ENCODE measurements around the gene SLC12A9. TPM values are rescaled to one million over a fixed set of nuclear protein-coding genes. Genes with fewer than 3 reads are reported as not detected.

The SLC12A9 gene
- total RNA-seq, 4 donors from 2014 or later, result 21.0 to 46.2 (median 23.1) TPM

DNA sequence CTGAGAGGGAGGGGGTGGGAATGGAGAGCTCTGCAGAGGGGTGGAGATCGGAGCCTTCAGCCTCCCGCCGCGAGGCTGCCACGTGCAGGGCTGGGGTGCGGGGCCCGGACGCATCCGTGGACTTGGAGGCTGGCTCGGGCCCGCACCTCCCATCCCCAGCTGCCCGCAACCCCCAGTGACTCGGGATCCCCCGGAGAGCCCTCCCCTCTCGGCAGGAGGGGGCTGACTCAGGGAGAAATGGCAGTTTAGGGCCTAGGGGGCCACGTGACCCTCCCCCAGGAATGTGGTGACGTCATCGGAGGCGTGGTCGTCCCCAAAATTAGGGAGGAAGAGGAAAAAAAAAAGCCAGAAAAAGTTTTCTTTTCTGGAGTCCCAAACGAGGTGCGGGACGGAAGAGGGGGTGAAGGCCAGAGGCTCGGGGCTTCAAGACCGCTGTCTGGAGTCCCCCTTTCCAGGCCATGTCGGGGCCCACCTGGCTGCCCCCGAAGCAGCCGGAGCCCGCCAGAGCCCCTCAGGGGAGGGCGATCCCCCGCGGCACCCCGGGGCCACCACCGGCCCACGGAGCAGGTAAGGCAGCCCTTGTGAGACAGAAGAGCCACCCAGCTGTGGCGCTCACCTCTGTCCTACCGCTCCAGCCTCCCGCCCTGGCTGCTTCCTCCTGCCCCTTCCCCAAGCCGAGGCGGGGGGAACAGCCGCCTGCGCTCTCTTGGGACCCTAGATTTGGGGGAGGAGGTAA lies 14.7 kb downstream of the SLC12A9 start, which contains the start of gene TRIP6:
TRIP6 (plus strand) TSS at position 348 of the 736 bp plus-strand sequence; CDS start at position 459, 111 bp downstream.
- TF ChIP-seq EP300 (IDR thresholded peaks at IDR 0.05; ENCODE audit: low read depth) (no peak), POLR2AphosphoS5 (IDR thresholded peaks at IDR 0.05) (peak; percentile 31 to 62 (median 58))
- H3K27me3 ChIP-seq, result no peaks in the 10 kb centered on the region
- in situ Hi-C loops (cut with MboI; ENCODE audit: low pct_ligation_motif_present in 1 of 4, low pct_unique_long_range_greater_than_20kb in 1 of 4, low sequenced_read_pairs in 3 of 4) (loop anchor here in 1 of 4 donors (25.0 kb wide), 1 partner anchor 155 kb away; the partner anchor contains the start of genes EPO and POP7), intact Hi-C loops (cut with DNase I; ENCODE audit: low total_unique reads) (no loop called here)
- peak within 1 kb of the TSS; percentile 67 to 74 (median 70) for H3K4me3 ChIP-seq
- WGBS, 2 donors (ENCODE audit: low coverage in 1 of 2), result 2% methylated on average over 11 to 34 of the region's 42 CpGs
- H3K27ac ChIP-seq, result peak within 1 kb of the TSS; percentile 92 to 97 (median 96)
- no peaks in the 10 kb centered on the region for H3K9me3 ChIP-seq
- peak; percentile 87 for DNase-seq
- peaks cover 0 to under 1% (median 0%) of the 10 kb centered on the region in 4 donors for H3K36me3 ChIP-seq
- peaks cover 11 to 39% (median 34%) of the 10 kb centered on the region in 4 donors for H3K4me1 ChIP-seq

DNA sequence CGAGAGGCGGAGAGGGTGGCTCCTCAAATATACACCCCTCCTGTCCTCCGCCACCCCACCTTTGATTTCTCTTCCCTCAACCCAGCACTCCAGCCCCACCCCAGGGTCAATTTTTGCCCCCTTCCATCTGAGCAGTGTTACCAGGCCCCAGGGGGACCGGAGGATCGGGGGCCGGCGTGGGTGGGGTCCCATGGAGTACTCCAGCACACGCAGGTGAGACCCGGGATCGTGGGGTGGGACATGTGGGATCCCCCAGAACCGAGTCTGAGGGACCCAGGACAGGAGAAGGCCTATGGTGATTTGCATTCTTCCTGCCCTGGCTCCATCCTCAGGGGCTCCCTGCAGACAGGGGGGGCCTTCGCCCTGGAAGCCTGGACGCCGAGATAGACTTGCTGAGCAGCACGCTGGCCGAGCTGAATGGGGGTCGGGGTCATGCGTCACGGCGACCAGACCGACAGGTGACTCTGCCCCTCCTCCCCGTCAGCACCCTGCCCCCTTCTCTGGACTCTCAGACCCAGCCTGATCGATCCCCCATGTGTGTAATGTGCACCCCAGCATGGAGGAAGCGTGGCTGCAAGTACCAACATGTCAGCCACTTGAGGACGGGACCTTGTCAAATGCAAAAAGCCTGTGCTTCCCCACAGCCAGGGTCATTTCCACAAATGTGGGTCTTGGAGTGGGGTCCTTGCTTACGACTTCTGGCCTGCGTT lies 15.4 kb downstream of the SLC12A9 start:
- H3K9me3 ChIP-seq, result no peaks in the 10 kb centered on the region
- peaks cover 11 to 39% (median 34%) of the 10 kb centered on the region in 4 donors for H3K4me1 ChIP-seq
- intact Hi-C loops (cut with DNase I; ENCODE audit: low total_unique reads) (no loop called here), in situ Hi-C loops (cut with MboI; ENCODE audit: low pct_ligation_motif_present in 1 of 4, low pct_unique_long_range_greater_than_20kb in 1 of 4, low sequenced_read_pairs in 3 of 4) (loop anchor here in 1 of 4 donors (25.0 kb wide), 1 partner anchor 156 kb away; the partner anchor contains the start of genes EPO and POP7)
- peak overlapping the region; percentile 92 to 97 (median 96) for H3K27ac ChIP-seq
- TF ChIP-seq POLR2A (IDR thresholded peaks at IDR 0.05) (no peak), POLR2AphosphoS5 (IDR thresholded peaks at IDR 0.05) (no peak), EP300 (IDR thresholded peaks at IDR 0.05; ENCODE audit: low read depth) (no peak), CTCF (IDR thresholded peaks at IDR 0.05) (no peak)
- DNase-seq, result peak; percentile 50
- H3K36me3 ChIP-seq, result peaks cover 0 to 4% (median 0%) of the 10 kb centered on the region in 4 donors
- no peaks in the 10 kb centered on the region for H3K27me3 ChIP-seq
- H3K4me3 ChIP-seq, result peak overlapping the region; percentile 67 to 74 (median 70)
- 26% methylated on average over 25 of the region's 27 CpGs; no CpG with 5 or more reads in 1 of the 2 donors for WGBS, 2 donors (ENCODE audit: low coverage in 1 of 2)

DNA sequence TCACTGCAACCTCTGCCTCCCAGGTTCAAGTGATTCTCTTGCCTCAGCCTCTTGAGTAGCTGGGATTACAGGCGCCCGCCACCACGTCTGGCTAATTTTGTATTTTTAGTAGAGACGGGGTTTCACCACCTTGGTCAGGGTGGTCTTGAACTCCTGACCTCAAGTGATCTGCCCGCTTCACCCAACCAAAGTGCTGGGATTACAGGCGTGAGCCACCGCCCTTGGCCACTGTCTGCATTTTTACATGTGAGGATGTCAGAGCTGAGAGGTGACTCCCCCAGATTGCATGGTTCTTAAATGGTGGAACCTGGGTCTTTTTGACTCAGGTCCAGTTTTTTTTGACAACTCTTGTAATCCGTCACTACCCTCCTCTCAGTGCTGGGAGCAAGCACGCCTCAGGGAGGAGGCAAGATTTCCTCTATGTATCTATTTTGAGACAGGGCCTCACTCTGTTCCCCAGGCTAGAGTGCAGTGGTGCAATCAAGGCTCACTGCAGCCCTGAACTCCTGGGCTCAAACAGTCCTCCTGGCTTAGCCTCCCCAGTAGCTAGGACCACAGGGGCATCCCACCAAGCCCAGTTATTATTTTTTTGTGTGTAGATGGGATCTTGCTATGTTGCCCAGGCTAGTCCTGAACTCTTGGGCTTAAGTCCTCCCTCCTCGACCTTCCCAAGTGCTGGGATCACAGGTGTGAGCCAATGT lies 21.2 kb downstream of the SLC12A9 start:
- no peaks in the 10 kb centered on the region for H3K9me3 ChIP-seq
- TF ChIP-seq POLR2A (IDR thresholded peaks at IDR 0.05), result no peak
- TF ChIP-seq POLR2AphosphoS5 (IDR thresholded peaks at IDR 0.05), result no peak
- no peak for TF ChIP-seq CTCF (IDR thresholded peaks at IDR 0.05)
- no peak for TF ChIP-seq EP300 (IDR thresholded peaks at IDR 0.05; ENCODE audit: low read depth)
- H3K27ac ChIP-seq, result peak overlapping the region; percentile 93 to 96 (median 95)
- H3K4me1 ChIP-seq, result peaks cover 11 to 41% (median 28%) of the 10 kb centered on the region in 4 donors
- H3K36me3 ChIP-seq, result peaks cover 0 to 4% (median 0%) of the 10 kb centered on the region in 4 donors
- in situ Hi-C loops (cut with MboI; ENCODE audit: low pct_ligation_motif_present in 1 of 4, low pct_unique_long_range_greater_than_20kb in 1 of 4, low sequenced_read_pairs in 3 of 4) (loop anchor here in 1 of 4 donors (25.0 kb wide), 1 partner anchor 161 kb away; the partner anchor contains the start of genes EPO and POP7), intact Hi-C loops (cut with DNase I; ENCODE audit: low total_unique reads) (no loop called here)
- 89 to 94% methylated on average over 6 to 10 of the region's 10 CpGs for WGBS, 2 donors (ENCODE audit: low coverage in 1 of 2)
- H3K27me3 ChIP-seq, result no peaks in the 10 kb centered on the region
- DNase-seq, result no peak
- H3K4me3 ChIP-seq, result peak overlapping the region in 2 of 4 donors; percentile 89 to 91

GRCh38 chr7:100874300-100874576 lies 21.7 kb downstream of the SLC12A9 start:
- 67% methylated on average over 8 of the region's 8 CpGs; no CpG with 5 or more reads in 1 of the 2 donors for WGBS, 2 donors (ENCODE audit: low coverage in 1 of 2)
- Histone ChIP-seq H3K27me3 (no peaks in the 10 kb centered on the region), H3K27ac (peak overlapping the region; percentile 93 to 96 (median 95)), H3K36me3 (peaks cover 0 to 4% (median 0%) of the 10 kb centered on the region in 4 donors), H3K4me3 (peak overlapping the region; percentile 47 to 91 (median 87)), H3K4me1 (peaks cover 11 to 45% (median 24%) of the 10 kb centered on the region in 4 donors), H3K9me3 (no peaks in the 10 kb centered on the region)
- intact Hi-C loops (cut with DNase I; ENCODE audit: low total_unique reads) (no loop called here), in situ Hi-C loops (cut with MboI; ENCODE audit: low pct_ligation_motif_present in 1 of 4, low pct_unique_long_range_greater_than_20kb in 1 of 4, low sequenced_read_pairs in 3 of 4) (loop anchor here in 1 of 4 donors (25.0 kb wide), 1 partner anchor 162 kb away; the partner anchor contains the start of genes EPO and POP7)
- no peak for DNase-seq
- TF ChIP-seq POLR2A (IDR thresholded peaks at IDR 0.05), result no peak
- TF ChIP-seq CTCF (IDR thresholded peaks at IDR 0.05), result no peak
